Progenitor cell of endocrine pancreas (in vitro differentiated cells): ENCODE measurements around the gene RELT. TPM values are rescaled to one million over a fixed set of nuclear protein-coding genes. Genes with fewer than 3 reads are reported as not detected.

Experiments used
- DNase-seq: peaks from one replicate; pipeline ENCODE4 v3.0.0; 2021; ENCODE audit warnings: low spot score; ENCODE audit not compliant: unreplicated experiment
- H3K27ac Mint-ChIP-seq: 2 replicates; pipeline ENCODE4 v1.8.0; 2021; ENCODE audit warnings: mild to moderate bottlenecking, moderate library complexity, mixed read lengths
- H3K27me3 Mint-ChIP-seq: 2 replicates; pipeline ENCODE4 v1.8.0; 2021; ENCODE audit warnings: mixed read lengths
- H3K36me3 Mint-ChIP-seq: 2 replicates; pipeline ENCODE4 v1.8.0; 2022; ENCODE audit warnings: mixed read lengths; ENCODE audit not compliant: insufficient read depth
- H3K4me1 Mint-ChIP-seq: 2 replicates; pipeline ENCODE4 v1.8.0; 2021; ENCODE audit warnings: low read depth, mixed read lengths
- H3K4me3 Mint-ChIP-seq: 2 replicates; pipeline ENCODE4 v1.8.0; 2021; ENCODE audit warnings: low read depth, mild to moderate bottlenecking, moderate library complexity, mixed read lengths
- H3K9me3 Mint-ChIP-seq: 2 replicates; pipeline ENCODE4 v1.8.0; 2021; ENCODE audit warnings: low read depth, mixed read lengths
- total RNA-seq: library from RNA; stranded (reverse); gene quantifications from 2 replicates; pipeline ENCODE4 v1.2.1, GENCODE V29; 2021
- TF ChIP-seq, protein P1 (sequence below): fragments of 200-600 bp; sonication (generic); IDR thresholded peaks from one replicate; pipeline ENCODE4 v1.5.0; 2021; ENCODE audit warnings: antibody characterized with exemption, mild to moderate bottlenecking; ENCODE audit not compliant: unreplicated experiment

The RELT gene
- total RNA-seq, 1 donor from 2014 or later: 5.3 TPM

DNA sequence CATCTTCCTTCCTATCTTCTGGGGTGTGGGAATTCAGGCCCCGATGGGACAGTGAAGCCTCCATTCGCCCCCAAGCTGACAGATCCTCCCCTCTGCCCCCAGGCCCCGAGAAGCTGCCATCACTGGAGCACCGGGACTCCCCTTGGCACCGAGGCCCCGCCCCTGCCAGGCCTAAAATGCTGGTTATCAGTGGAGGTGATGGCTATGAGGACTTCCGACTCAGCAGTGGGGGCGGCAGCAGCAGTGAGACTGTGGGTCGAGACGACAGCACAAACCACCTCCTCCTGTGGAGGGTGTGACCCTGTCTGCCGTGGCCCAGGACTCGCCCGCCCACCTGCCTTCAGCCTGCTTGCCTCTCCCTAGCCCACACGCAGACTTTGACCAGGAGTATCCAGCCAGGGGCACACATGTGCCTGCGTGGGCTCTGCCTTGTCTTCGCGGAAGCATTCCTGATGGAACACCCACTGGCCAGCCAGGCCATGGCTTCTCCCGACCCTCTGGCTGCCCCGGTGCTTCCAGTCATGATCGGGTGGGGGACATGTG lies 8.6 kb upstream of the RELT start:
- H3K4me1 Mint-ChIP-seq: no peaks in the 10 kb centered on the region
- no peaks in the 10 kb centered on the region for H3K27me3 Mint-ChIP-seq
- TF ChIP-seq, protein P1, sequence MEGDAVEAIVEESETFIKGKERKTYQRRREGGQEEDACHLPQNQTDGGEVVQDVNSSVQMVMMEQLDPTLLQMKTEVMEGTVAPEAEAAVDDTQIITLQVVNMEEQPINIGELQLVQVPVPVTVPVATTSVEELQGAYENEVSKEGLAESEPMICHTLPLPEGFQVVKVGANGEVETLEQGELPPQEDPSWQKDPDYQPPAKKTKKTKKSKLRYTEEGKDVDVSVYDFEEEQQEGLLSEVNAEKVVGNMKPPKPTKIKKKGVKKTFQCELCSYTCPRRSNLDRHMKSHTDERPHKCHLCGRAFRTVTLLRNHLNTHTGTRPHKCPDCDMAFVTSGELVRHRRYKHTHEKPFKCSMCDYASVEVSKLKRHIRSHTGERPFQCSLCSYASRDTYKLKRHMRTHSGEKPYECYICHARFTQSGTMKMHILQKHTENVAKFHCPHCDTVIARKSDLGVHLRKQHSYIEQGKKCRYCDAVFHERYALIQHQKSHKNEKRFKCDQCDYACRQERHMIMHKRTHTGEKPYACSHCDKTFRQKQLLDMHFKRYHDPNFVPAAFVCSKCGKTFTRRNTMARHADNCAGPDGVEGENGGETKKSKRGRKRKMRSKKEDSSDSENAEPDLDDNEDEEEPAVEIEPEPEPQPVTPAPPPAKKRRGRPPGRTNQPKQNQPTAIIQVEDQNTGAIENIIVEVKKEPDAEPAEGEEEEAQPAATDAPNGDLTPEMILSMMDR: no peak
- no peak overlapping the region for H3K27ac Mint-ChIP-seq
- DNase-seq: no peak
- H3K36me3 Mint-ChIP-seq: peaks cover 10% of the 10 kb centered on the region
- H3K4me3 Mint-ChIP-seq: no peak overlapping the region
- no peaks in the 10 kb centered on the region for H3K9me3 Mint-ChIP-seq

DNA sequence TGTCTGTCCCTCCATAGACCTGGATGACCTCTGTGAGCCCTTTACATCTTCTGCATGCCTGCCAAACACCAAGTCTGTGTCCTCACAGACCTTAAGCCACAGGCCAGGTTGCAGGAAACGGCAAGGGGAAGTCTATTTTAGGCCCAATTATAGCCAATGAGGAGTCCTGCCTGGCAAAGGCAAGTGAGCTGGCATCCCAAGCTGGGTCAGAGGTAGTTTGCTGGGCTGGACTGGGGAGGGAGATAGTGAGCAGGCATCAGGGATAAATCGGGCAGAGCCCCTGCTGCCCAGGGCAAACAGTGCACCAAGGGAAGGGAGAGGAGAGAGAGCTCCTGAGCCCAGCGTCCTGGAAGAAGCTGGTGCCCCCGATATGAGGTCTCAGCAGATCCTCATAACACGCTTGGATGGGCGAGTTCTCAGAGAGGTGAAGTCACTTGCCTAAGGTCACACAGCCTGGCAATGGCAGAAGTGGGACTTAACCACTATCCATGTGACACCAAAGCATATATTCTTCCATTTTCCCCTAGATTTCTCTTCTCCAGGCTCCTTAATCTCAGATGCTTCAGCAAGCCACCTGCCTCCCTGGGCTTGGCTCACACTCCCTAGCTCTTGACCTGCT lies 3.7 kb upstream of the RELT start:
- no peak for DNase-seq
- Mint-ChIP-seq H3K4me1 (peaks cover 8% of the 10 kb centered on the region), H3K27ac (no peak overlapping the region), H3K27me3 (peaks cover 4% of the 10 kb centered on the region), H3K4me3 (no peak overlapping the region), H3K9me3 (no peaks in the 10 kb centered on the region), H3K36me3 (no peaks in the 10 kb centered on the region)
- TF ChIP-seq, protein P1: no peak

- Mint-ChIP-seq H3K36me3 (no peaks in the 10 kb centered on the region), H3K27me3 (peaks cover 6% of the 10 kb centered on the region), H3K4me3 (no peak overlapping the region)
These were observed 2.0 kb upstream of the RELT start for GRCh38 chr11:73374151-73374550.

GRCh38 chr11:73375830-73376159 lies 404 bp upstream of the RELT start:
- Mint-ChIP-seq H3K27ac (no peak overlapping the region), H3K36me3 (no peaks in the 10 kb centered on the region), H3K9me3 (no peaks in the 10 kb centered on the region)

More at GRCh38 chr11:73374151-73374550, 2.0 kb upstream of the RELT start:
- peaks cover 8% of the 10 kb centered on the region for H3K4me1 Mint-ChIP-seq
- TF ChIP-seq, protein P1: no peak
- H3K27ac Mint-ChIP-seq: no peak overlapping the region
- H3K9me3 Mint-ChIP-seq: no peaks in the 10 kb centered on the region
- DNase-seq: no peak

DNA sequence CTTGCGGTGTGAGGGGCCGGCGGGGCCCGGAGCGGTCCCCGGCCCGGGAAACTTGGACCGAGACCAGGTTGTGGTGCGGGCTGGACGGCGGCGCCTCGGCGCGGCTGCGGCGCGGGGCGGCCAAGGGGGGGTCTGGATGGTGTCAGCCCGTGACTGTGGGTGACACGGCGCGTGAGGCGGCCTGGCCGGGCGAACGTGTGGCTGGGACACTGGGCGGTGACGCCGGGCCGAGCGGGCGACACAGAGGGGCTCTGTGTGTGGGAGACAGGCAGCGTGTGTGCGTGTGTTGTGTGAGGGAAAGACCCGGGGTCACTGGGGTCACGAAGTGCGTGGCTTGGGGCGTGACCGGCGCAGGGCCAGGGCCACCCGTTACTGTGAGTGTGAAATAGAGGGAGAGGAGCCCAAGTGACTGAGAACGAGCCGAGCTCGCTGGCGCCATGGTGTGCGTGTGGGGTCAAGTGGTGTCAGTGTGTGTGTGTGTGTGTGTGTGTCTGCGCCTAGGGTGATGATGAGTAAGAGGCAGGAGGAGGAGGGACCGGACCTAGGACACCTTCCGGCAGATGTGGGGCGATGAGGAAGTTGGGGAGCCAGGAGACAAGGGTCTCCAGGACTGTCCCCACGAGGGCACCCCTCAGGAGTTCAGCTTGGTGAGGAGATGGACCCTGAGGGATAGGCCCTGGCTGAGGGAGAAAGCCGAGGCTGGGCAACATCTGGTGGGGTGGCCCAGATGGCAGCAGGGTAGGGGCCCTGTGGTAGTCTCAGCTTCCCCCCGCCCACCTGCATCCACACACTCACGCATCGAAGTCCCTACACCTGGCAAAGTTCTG lies 817 bp downstream of the RELT start:
- TF ChIP-seq, protein P1: no peak
- H3K27me3 Mint-ChIP-seq: peaks cover 6% of the 10 kb centered on the region
- DNase-seq: peak; percentile 30
- no peaks in the 10 kb centered on the region for H3K36me3 Mint-ChIP-seq
- H3K9me3 Mint-ChIP-seq: no peaks in the 10 kb centered on the region
- peak overlapping the region; percentile 72 for H3K27ac Mint-ChIP-seq
- H3K4me3 Mint-ChIP-seq: peak overlapping the region; percentile 82
- H3K4me1 Mint-ChIP-seq: peaks cover 8% of the 10 kb centered on the region

More at GRCh38 chr11:73375830-73376159, 404 bp upstream of the RELT start:
- TF ChIP-seq, protein P1: no peak
- Mint-ChIP-seq H3K4me3 (peak overlapping the region; percentile 40), H3K4me1 (peaks cover 8% of the 10 kb centered on the region), H3K27me3 (peaks cover 6% of the 10 kb centered on the region)
- DNase-seq: no peak
